DND-41 (cell line): ENCODE measurements around the gene MEF2D.
A peak's percentile ranks its signal among the peaks of the same experiment; 100 is the strongest.

ENCODE experiments used
- ATAC-seq: fragments of 200-7000 bp; cut with Tn5 transposase; 3 replicates; pipeline ENCODE4 v1.9.1; 2021; ENCODE audit warnings: low read depth; ENCODE audit not compliant: insufficient read depth
- DNase-seq: peaks from one replicate; pipeline ENCODE4 v3.0.0-alpha.2; 2020
- H2AFZ ChIP-seq: 2 replicates; pipeline ENCODE4 v1.6.0; 2012; ENCODE audit warnings: low read depth, low read length
- H3K27ac ChIP-seq: 2 replicates; pipeline ENCODE4 v1.5.1; 2012; ENCODE audit warnings: low read length, inconsistent platforms
- H3K27me3 ChIP-seq: fragments of 200-600 bp; sonication (generic); 2 replicates; pipeline ENCODE4 v1.6.0; 2012; ENCODE audit warnings: low read length, mild to moderate bottlenecking, inconsistent platforms; ENCODE audit not compliant: insufficient read depth, poor library complexity
- H3K36me3 ChIP-seq: 2 replicates; pipeline ENCODE4 v1.5.1; 2012; ENCODE audit warnings: low read length, inconsistent platforms; ENCODE audit not compliant: insufficient read depth
- H3K4me1 ChIP-seq: 2 replicates; pipeline ENCODE4 v1.5.1; 2012; ENCODE audit warnings: mild to moderate bottlenecking, low read length; ENCODE audit not compliant: insufficient read depth
- H3K4me2 ChIP-seq: 2 replicates; pipeline ENCODE4 v1.6.0; 2012; ENCODE audit warnings: mild to moderate bottlenecking, moderate library complexity, low read length, inconsistent platforms; ENCODE audit not compliant: insufficient read depth
- H3K4me3 ChIP-seq, 2 experiments: fragments of 200-600 bp in 1 of 2; shearing (Covaris generic) in 1 of 2; 2 replicates each; pipeline ENCODE4 v1.5.1; 2012 to 2016; ENCODE audit warnings: inconsistent platforms in 2 of 2, low read length in 2 of 2, mild to moderate bottlenecking in 2 of 2, low read depth in 1 of 2, moderate library complexity in 1 of 2
- H3K79me2 ChIP-seq: 2 replicates; pipeline ENCODE4 v1.6.0; 2012; ENCODE audit warnings: low read length, inconsistent platforms; ENCODE audit not compliant: insufficient read depth
- H3K9ac ChIP-seq: 2 replicates; pipeline ENCODE4 v1.6.0; 2012; ENCODE audit warnings: low read depth, mild to moderate bottlenecking, inconsistent platforms, low read length, moderate library complexity
- H3K9me3 ChIP-seq: 2 replicates; pipeline ENCODE4 v1.5.1; 2012; ENCODE audit warnings: low read length, moderate library complexity, mild to moderate bottlenecking, inconsistent platforms; ENCODE audit not compliant: insufficient read depth, severe bottlenecking
- H4K20me1 ChIP-seq: 2 replicates; pipeline ENCODE4 v1.6.0; 2012; ENCODE audit warnings: low read length; ENCODE audit not compliant: insufficient read depth
- CTCF ChIP-seq: IDR thresholded peaks from 2 replicates; pipeline ENCODE4 v1.5.1; 2012; ENCODE audit warnings: borderline replicate concordance, low read length, moderate library complexity, mild to moderate bottlenecking; ENCODE audit not compliant: poor library complexity, severe bottlenecking; ENCODE audit errors: extremely low read depth
- EZH2 ChIP-seq: IDR thresholded peaks from 3 replicates; pipeline ENCODE4 v1.6.1; 2012; ENCODE audit warnings: borderline replicate concordance, low read depth, mild to moderate bottlenecking, moderate library complexity, low read length, inconsistent platforms; ENCODE audit not compliant: severe bottlenecking

The MEF2D gene

GRCh38 chr1:156489166-156489934, 11.2 kb downstream of the MEF2D start:
- Histone ChIP-seq H2AFZ (no peak overlapping the region), H3K9ac (no peak overlapping the region), H4K20me1 (peaks cover 95% of the 10 kb centered on the region), H3K4me1 (peaks cover 2% of the 10 kb centered on the region; the same call in 1 of the 2 replicates), H3K79me2 (peaks cover 97% of the 10 kb centered on the region), H3K36me3 (peaks cover 13% of the 10 kb centered on the region; the same call in 1 of the 2 replicates), H3K27ac (peak overlapping the region; percentile 5; the same call in 1 of the 2 replicates), H3K27me3 (no peaks in the 10 kb centered on the region), H3K9me3 (no peaks in the 10 kb centered on the region), H3K4me2 (no peak overlapping the region), H3K4me3 (no peak overlapping the region)
- TF ChIP-seq CTCF: no peak
- TF ChIP-seq EZH2: no peak
- ATAC-seq: peak; percentile 76
- DNase-seq: peak; percentile 74

GRCh38 chr1:156488566-156489165, 11.9 kb downstream of the MEF2D start:
- DNase-seq: no peak
- Histone ChIP-seq H3K36me3 (peaks cover 10% of the 10 kb centered on the region), H3K4me1 (no peaks in the 10 kb centered on the region; the same call in 1 of the 2 replicates), H3K4me2 (no peak overlapping the region; the same call in 1 of the 2 replicates), H3K27me3 (no peaks in the 10 kb centered on the region), H2AFZ (no peak overlapping the region), H3K9me3 (no peaks in the 10 kb centered on the region), H4K20me1 (peaks cover 95% of the 10 kb centered on the region), H3K9ac (no peak overlapping the region), H3K27ac (no peak overlapping the region), H3K4me3 (no peak overlapping the region), H3K79me2 (peaks cover 97% of the 10 kb centered on the region)
- TF ChIP-seq CTCF: no peak
- no peak for TF ChIP-seq EZH2
- no peak for ATAC-seq

- H3K4me1 ChIP-seq: no peaks in the 10 kb centered on the region; the same call in 1 of the 2 replicates
- H3K36me3 ChIP-seq: peaks cover 18% of the 10 kb centered on the region
- no peak overlapping the region for H2AFZ ChIP-seq
- H3K4me3 ChIP-seq: no peak overlapping the region
- peaks cover 93% of the 10 kb centered on the region for H3K79me2 ChIP-seq
- no peaks in the 10 kb centered on the region for H3K9me3 ChIP-seq
- H3K27ac ChIP-seq: no peak overlapping the region
- no peaks in the 10 kb centered on the region for H3K27me3 ChIP-seq
- H3K9ac ChIP-seq: no peak overlapping the region
- TF ChIP-seq CTCF (no peak), EZH2 (no peak)
- H3K4me2 ChIP-seq: no peak overlapping the region
- DNase-seq (no peak), ATAC-seq (no peak)
- peaks cover 95% of the 10 kb centered on the region for H4K20me1 ChIP-seq
Observed at GRCh38 chr1:156487862-156488261, 12.7 kb downstream of the MEF2D start.
